ENCODE data around the gene STAT5A. TPM values are rescaled to one million over a fixed set of nuclear protein-coding genes. Genes with fewer than 3 reads are reported as not detected.

Gene STAT5A
- total RNA-seq, 1 donor from 2014 or later, result 42.0 TPM

DNA sequence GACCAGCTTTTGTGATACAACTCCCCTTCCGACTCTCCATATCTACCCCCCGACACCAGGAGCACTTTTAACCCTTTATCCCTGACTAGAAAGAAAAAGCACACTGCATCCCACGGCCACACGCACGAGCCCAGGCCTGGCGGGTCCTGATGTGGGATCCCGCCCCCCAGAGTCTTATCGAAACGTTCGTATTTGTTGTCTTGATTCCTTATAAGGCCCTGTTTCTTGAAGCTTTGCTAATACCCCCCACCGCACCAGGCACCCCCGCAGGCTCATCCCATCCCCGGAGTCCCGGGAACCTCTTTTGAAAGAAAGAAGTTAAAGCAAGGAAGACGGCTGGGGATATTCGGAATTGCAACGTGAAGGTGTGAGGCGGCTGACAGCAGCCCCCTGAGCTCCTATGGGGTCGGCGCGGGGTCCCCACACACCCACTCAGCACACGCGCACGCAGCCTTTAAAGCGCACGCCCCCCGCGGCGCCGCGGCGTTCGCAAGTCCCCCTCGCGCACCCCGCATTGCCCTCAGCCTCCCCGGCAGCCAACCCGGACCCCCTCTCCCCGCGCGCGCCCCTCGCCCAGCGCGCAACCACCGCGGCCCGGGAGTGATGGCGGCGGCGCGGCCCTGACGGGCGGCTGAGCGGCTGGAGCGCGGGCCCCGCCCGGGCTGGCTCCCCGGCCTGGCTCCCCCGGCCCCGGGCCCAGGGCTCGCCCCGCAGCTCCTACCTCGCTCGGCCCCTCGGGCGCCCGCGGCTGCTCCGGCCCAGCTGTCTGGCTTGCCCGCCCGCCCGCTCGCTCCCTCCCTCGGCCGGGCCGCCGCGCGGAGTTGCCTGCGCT, 12.6 kb upstream of the STAT5A start:
- TF ChIP-seq, protein P1, sequence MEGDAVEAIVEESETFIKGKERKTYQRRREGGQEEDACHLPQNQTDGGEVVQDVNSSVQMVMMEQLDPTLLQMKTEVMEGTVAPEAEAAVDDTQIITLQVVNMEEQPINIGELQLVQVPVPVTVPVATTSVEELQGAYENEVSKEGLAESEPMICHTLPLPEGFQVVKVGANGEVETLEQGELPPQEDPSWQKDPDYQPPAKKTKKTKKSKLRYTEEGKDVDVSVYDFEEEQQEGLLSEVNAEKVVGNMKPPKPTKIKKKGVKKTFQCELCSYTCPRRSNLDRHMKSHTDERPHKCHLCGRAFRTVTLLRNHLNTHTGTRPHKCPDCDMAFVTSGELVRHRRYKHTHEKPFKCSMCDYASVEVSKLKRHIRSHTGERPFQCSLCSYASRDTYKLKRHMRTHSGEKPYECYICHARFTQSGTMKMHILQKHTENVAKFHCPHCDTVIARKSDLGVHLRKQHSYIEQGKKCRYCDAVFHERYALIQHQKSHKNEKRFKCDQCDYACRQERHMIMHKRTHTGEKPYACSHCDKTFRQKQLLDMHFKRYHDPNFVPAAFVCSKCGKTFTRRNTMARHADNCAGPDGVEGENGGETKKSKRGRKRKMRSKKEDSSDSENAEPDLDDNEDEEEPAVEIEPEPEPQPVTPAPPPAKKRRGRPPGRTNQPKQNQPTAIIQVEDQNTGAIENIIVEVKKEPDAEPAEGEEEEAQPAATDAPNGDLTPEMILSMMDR (IDR thresholded peaks at IDR 0.05), result no peak
- DNase-seq (no peak), ATAC-seq (peak; percentile 71)
- intact Hi-C loops (cut with DNase I), result no loop called here
- H3K27me3 ChIP-seq, result no peaks in the 10 kb centered on the region
- H3K4me1 ChIP-seq, result peaks cover 40% of the 10 kb centered on the region
- peak overlapping the region; percentile 85 for H3K4me3 ChIP-seq
- H3K27ac ChIP-seq, result peak overlapping the region; percentile 61
- H3K36me3 ChIP-seq, result no peaks in the 10 kb centered on the region
- H3K9me3 ChIP-seq, result no peaks in the 10 kb centered on the region

DNA sequence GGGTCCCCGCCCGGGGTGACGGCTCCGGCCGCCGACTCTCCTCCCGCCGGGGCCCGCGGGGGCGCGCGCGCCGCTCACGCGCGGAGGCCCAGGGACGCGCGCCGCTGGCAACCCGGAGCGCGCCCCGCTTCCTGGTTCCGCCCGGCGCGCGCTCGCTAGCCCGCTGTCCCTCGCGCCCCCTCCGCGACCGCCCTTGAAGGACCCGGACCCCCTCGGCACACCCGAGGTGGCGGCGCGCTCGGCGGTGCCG, 12.0 kb upstream of the STAT5A start, which contains the start of gene STAT5B:
Gene STAT5B (minus strand): TSS at position 33 of the 250 bp plus-strand sequence. CDS start 44,264 bp downstream, outside the sequence.
- DNase-seq, result peak; percentile 90
- intact Hi-C loops (cut with DNase I), result no loop called here
- peak within 1 kb of the TSS; percentile 91 for H3K27ac ChIP-seq

DNA sequence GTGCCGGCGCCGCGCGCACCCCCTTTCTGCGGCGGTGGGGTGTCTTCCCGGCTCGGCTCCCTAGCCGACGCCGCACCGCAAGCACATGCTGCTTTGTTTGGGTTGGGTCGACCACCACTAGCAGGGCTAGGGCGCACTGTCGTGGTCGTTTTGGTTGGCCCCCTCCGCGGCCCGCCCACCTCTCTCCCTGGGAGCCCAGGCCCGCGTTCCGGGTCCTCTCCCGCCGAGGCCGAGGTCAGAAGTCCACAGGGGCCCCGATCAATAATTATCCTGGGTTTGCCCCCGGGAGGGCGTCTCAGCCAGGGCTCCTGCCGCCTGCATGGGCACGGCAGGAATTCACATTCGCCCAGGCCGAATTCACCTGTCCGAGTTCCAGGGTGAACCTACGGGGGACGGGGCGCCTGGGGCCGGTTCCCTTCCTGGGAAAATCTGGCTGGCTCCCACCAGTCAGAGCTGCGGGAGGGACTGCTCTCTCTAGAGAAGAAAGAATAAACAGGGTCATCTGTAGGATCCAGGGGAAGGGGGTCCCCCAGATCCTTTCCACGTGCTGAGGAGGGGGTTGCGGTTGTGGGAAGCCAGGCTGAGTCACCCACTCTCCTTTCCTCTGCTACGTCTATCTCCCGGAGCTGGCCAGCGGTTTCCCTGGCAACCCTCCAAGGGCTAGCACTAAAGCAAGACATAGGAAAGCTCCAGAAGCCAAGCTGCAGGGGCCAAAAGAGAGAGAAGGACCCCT, 11.5 kb upstream of the STAT5A start:
- Histone ChIP-seq H3K4me3 (peak overlapping the region; percentile 85), H3K36me3 (no peaks in the 10 kb centered on the region), H3K9me3 (no peaks in the 10 kb centered on the region), H3K27me3 (no peaks in the 10 kb centered on the region), H3K27ac (peak overlapping the region; percentile 91), H3K4me1 (peaks cover 40% of the 10 kb centered on the region)
- peak; percentile 37 for ATAC-seq
- DNase-seq, result peak; percentile 85
- TF ChIP-seq, protein P1 (IDR thresholded peaks at IDR 0.05), result no peak
- intact Hi-C loops (cut with DNase I), result no loop called here

More for the DNA sequence above, 12.0 kb upstream of the STAT5A start, which contains the start of gene STAT5B:
- no peaks in the 10 kb centered on the region for H3K27me3 ChIP-seq
- H3K36me3 ChIP-seq, result no peaks in the 10 kb centered on the region
- TF ChIP-seq, protein P1 (IDR thresholded peaks at IDR 0.05), result no peak
- H3K9me3 ChIP-seq, result no peaks in the 10 kb centered on the region
- H3K4me1 ChIP-seq, result peaks cover 40% of the 10 kb centered on the region
- ATAC-seq, result peak; percentile 97
- peak within 1 kb of the TSS; percentile 85 for H3K4me3 ChIP-seq

DNA sequence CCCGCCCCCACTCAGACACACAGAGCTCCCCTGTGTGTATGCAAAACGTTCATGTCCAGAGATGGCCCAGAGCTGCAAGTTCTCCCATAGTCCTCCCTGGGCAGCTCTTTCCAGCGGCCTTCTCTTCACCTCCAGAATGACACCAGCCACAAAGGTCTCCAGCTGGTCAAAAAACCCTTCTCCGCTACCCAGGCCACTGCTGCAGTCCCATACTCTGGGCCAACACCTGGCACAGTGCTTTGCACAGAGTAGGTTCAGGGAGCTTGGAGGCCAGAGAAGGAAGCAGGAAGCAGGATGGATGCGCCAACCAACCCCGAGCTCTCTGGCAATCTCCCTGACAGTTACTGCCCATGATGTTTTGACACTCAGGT, 11.0 kb upstream of the STAT5A start:
- no peak for ATAC-seq
- no peak for DNase-seq
- TF ChIP-seq, protein P1 (IDR thresholded peaks at IDR 0.05), result no peak
- no peak overlapping the region for H3K4me3 ChIP-seq
- H3K27me3 ChIP-seq, result no peaks in the 10 kb centered on the region
- H3K36me3 ChIP-seq, result no peaks in the 10 kb centered on the region
- peaks cover 35% of the 10 kb centered on the region for H3K4me1 ChIP-seq
- H3K27ac ChIP-seq, result peak overlapping the region; percentile 91
- intact Hi-C loops (cut with DNase I), result no loop called here
- H3K9me3 ChIP-seq, result no peaks in the 10 kb centered on the region

DNA sequence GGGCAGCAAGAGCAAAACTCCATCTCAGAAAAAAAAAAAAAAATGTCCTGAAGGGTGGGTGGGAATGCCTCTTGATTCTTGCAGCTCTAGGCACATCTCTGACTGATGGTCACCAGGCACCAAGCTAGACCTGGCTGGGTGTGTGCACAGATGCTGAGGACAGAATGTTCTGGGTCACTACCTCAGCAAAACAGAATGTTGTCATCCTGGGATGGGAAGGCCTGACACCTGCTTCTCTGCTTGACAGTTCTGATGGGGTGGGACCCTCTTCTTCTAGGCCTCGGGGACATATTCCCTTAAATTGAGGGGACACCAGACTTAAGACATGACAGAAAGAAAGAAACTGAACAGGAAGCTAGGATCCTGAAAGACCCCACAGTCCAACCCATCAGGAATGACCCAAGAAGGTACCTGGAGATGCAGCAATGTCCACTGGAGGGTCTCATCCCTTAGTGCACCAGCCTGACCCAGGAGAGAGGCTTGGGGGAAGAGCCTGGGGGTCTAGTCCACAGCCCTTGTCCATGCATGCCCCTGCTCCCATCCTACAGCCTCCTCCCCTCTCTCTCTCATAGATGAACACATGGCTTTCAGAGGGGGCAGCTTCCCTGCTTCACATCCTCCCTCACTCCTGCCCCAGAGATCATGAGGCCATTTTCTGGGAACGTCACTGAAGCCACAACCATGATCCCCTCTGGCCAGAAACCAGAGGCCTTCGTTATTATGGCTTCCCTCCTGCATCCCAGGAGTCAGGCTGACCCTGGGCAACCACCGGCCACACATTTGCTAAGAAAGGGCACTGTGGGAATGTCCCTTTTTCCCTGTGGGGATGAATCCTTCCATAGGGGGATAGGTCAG, 8.3 kb upstream of the STAT5A start:
- no peaks in the 10 kb centered on the region for H3K27me3 ChIP-seq
- peaks cover 11% of the 10 kb centered on the region for H3K4me1 ChIP-seq
- H3K9me3 ChIP-seq, result no peaks in the 10 kb centered on the region
- ATAC-seq, result no peak
- H3K36me3 ChIP-seq, result no peaks in the 10 kb centered on the region
- TF ChIP-seq, protein P1 (IDR thresholded peaks at IDR 0.05), result no peak
- no peak for DNase-seq
- intact Hi-C loops (cut with DNase I), result no loop called here
- no peak overlapping the region for H3K27ac ChIP-seq
- no peak overlapping the region for H3K4me3 ChIP-seq

Data from upper lobe of right lung (tissue), 1 donor.